Measurements from ENCODE around the gene BTBD19. TPM values are rescaled to one million over a fixed set of nuclear protein-coding genes. Genes with fewer than 3 reads are reported as not detected.
A peak's percentile ranks its signal among the peaks of the same experiment; 100 is the strongest.

BTBD19 gene
- polyA plus RNA-seq, 1 experiment = 7.3 TPM

DNA sequence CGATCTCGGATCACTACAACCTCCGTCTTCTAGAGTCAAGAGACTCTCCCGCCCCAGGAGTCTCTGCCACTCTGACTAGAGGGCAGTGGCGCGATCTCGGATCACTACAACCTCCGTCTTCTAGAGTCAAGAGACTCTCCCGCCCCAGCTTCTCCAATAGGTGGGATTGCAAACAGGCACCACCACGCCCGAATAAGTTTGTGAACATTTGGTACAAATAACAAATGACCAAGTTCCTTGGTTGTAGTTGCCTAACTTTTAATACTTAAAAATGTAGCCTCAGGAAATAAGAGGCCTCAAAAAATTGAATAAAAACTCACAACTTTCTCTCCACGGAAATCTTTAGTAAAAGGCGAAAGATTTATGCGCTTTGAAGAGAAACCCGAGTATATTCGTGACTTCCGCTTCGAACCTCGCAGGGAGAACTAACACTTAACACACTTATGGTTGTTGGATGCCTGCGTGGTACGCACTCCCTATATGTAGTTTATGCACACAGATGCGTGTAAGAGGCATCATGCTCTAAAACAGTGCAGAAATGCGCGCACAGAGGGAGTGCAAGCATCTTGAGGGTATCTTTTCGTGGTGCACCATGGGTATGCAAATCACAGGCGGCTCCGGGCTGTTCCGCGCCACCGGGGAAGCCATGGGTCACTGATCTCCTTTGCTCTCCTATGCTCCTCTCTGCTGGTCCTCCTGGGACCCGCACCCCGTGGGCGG is 11.4 kb downstream of the BTBD19 start:
- POLR2A ChIA-PET = interaction anchor here (0.6 to 5.5 kb wide), 33 partner anchors 9 to 680 kb away, joined by 3 to 103 read pairs (median 4); partner anchors contain the start of genes BEST4, BTBD19, CCDC163 and DYNLT4
- Histone ChIP-seq H3K27me3 (ENCODE audit: control insufficient read depth, insufficient read depth, low read length) (no peaks in the 10 kb centered on the region), H3K4me3 (ENCODE audit: low read depth, low read length) (peak overlapping the region; percentile 62), H3K27ac (ENCODE audit: low read depth, low read length) (peak overlapping the region; percentile 99), H3K9me3 (ENCODE audit: control insufficient read depth, insufficient read depth, low read length) (no peaks in the 10 kb centered on the region)
- CTCF ChIA-PET = interaction anchor here (1.0 to 2.5 kb wide), 2 partner anchors 20 to 93 kb away, joined by 5 to 12 read pairs; partner anchors contain the start of gene PLK3
- peak; percentile 89 for DNase-seq (ENCODE audit: low read depth, low spot score)
- TF ChIP-seq, protein P1, sequence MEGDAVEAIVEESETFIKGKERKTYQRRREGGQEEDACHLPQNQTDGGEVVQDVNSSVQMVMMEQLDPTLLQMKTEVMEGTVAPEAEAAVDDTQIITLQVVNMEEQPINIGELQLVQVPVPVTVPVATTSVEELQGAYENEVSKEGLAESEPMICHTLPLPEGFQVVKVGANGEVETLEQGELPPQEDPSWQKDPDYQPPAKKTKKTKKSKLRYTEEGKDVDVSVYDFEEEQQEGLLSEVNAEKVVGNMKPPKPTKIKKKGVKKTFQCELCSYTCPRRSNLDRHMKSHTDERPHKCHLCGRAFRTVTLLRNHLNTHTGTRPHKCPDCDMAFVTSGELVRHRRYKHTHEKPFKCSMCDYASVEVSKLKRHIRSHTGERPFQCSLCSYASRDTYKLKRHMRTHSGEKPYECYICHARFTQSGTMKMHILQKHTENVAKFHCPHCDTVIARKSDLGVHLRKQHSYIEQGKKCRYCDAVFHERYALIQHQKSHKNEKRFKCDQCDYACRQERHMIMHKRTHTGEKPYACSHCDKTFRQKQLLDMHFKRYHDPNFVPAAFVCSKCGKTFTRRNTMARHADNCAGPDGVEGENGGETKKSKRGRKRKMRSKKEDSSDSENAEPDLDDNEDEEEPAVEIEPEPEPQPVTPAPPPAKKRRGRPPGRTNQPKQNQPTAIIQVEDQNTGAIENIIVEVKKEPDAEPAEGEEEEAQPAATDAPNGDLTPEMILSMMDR (IDR thresholded peaks at IDR 0.05; ENCODE audit: low read depth, low read length) = no peak

DNA sequence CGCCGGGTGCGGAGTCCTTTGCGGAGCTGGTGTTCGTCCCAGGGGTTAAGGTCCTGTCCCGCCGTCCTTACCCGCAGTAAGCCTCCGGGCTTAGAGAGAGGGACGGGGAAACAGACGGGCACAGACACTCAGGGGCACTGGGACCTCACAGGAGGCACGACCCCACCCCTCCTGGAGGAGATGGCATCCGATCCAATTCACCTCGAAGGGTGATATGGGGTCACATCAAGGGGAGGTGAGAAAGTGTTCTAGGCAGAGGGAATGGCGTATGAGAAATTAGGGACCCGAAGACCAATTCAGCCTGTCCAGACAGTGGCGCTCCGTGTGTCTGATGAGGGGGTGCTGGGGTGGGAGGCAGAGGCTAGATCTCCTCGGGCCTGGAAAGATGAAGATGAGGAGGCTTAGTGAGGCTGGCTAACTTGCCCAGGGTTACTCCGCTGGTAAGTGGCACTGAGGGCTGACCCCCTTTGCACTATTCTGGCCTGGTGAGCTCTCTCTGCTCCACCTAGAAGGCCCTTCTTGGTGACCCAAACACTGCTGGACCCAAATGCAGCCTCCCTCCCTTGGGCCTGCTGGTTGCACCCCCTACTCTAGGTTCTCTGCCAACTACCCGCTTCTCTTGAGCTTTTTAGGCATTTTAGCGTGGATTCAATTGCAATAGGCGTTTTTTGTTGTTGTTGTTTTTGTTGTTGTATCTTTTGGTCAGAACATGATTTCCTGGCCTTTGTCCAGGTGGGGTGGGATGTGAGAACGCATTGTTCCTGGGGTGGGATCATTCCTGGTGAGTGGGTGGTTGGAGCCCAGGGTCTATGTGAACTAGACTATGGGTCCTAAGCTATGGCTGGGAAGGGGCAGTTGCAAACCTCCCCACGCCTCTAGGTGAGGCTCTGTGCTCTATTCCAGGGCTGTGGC is 12.3 kb downstream of the BTBD19 start:
- H3K9me3 ChIP-seq (ENCODE audit: control insufficient read depth, insufficient read depth, low read length) = no peaks in the 10 kb centered on the region
- no peaks in the 10 kb centered on the region for H3K27me3 ChIP-seq (ENCODE audit: control insufficient read depth, insufficient read depth, low read length)
- H3K4me3 ChIP-seq (ENCODE audit: low read depth, low read length) = peak overlapping the region; percentile 62
- DNase-seq (ENCODE audit: low read depth, low spot score) = no peak
- H3K27ac ChIP-seq (ENCODE audit: low read depth, low read length) = peak overlapping the region; percentile 99
- ChIA-PET POLR2A (interaction anchor here (0.6 to 5.5 kb wide), 8 partner anchors 12 to 191 kb away, joined by 3 to 103 read pairs (median 13); partner anchors contain the start of genes BTBD19, DYNLT4, HECTD3 and PLK3), CTCF (interaction anchor here (1.0 to 1.5 kb wide), 2 partner anchors 16 to 20 kb away, joined by 3 to 4 read pairs; partner anchors contain the start of gene PLK3)
- TF ChIP-seq, protein P1 (IDR thresholded peaks at IDR 0.05; ENCODE audit: low read depth, low read length) = no peak

DNA sequence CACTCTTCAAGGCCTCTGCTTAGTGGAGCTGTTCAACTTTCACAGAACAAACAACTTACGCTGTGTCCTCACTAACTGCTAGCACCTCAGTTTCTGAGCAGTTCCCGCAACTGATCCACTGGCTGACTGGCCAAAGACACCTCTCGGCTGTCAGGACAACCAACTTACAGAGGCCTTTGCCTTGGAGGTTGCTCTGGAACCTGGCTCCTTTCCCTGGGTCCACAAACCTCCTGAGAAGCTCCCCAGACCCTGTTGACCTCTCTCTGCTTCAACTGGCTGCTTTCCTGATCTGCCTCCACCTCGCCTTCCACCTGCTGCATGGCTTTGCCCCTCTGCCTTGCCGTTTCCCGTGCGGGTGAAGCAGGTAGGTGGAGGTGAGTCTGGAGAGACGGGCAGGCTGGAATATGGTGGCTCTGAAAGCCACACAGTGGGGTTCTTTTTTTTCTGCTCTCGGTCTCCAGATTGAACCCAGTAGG is 13.0 kb downstream of the BTBD19 start:
- CTCF ChIA-PET = interaction anchor here (0.5 to 1.5 kb wide), 4 partner anchors 12 to 191 kb away, joined by 3 to 4 read pairs (median 3); partner anchors contain the start of genes PLK3 and UROD
- TF ChIP-seq, protein P1 (IDR thresholded peaks at IDR 0.05; ENCODE audit: low read depth, low read length) = no peak
- H3K27ac ChIP-seq (ENCODE audit: low read depth, low read length) = no peak overlapping the region
- DNase-seq (ENCODE audit: low read depth, low spot score) = no peak
- peaks cover under 1% of the 10 kb centered on the region; the same call in 1 of the 2 replicates for H3K9me3 ChIP-seq (ENCODE audit: control insufficient read depth, insufficient read depth, low read length)
- H3K4me3 ChIP-seq (ENCODE audit: low read depth, low read length) = no peak overlapping the region
- POLR2A ChIA-PET = interaction anchor here (1.0 to 5.5 kb wide), 5 partner anchors 13 to 91 kb away, joined by 3 to 103 read pairs (median 32); partner anchors contain the start of genes BTBD19, DYNLT4, PLK3 and RNU5D-1
- no peaks in the 10 kb centered on the region for H3K27me3 ChIP-seq (ENCODE audit: control insufficient read depth, insufficient read depth, low read length)

DNA sequence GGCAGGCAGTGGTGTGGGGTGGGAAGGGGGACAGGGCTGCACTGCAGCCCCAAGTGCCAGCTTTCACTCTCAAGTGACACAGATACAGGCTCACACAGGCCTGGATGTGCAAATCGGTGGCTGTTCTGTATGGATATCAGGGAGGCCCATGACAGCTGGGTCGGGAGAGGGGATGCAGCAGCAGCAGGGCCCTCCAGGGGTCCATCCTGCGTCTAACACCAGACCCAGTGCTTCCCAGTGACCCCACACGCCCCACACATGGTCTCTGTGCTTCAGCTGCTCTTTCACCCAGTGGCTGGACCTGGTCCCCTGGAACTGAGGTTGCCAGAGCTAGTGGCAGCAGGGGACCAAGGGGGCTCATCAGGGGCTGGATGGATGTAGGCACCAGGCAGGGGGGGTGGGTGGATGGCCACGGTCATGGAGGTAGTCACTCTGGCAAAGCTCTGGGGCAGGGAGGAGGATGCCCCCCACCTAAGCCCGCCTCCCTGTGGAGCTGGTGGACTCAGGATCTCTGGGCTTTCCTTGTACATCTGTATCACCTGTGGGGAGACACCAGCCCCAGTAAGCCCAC is 13.9 kb downstream of the BTBD19 start:
- CTCF ChIA-PET = interaction anchor here (0.5 to 1.5 kb wide), 5 partner anchors 11 to 190 kb away, joined by 3 to 4 read pairs (median 3); partner anchors contain the start of gene UROD
- no peaks in the 10 kb centered on the region for H3K27me3 ChIP-seq (ENCODE audit: control insufficient read depth, insufficient read depth, low read length)

More for the DNA sequence above, 13.9 kb downstream of the BTBD19 start:
- no peak overlapping the region for H3K4me3 ChIP-seq (ENCODE audit: low read depth, low read length)
- H3K9me3 ChIP-seq (ENCODE audit: control insufficient read depth, insufficient read depth, low read length) = peaks cover 5% of the 10 kb centered on the region; the same call in 1 of the 2 replicates
- POLR2A ChIA-PET = interaction anchor here (1.0 to 5.5 kb wide), 2 partner anchors 14 to 22 kb away, joined by 3 to 103 read pairs; partner anchors contain the start of genes BTBD19, DYNLT4 and PLK3
- no peak overlapping the region for H3K27ac ChIP-seq (ENCODE audit: low read depth, low read length)
- no peak for DNase-seq (ENCODE audit: low read depth, low spot score)
- TF ChIP-seq, protein P1 (IDR thresholded peaks at IDR 0.05; ENCODE audit: low read depth, low read length) = no peak
